ENCODE data around the gene ABCG2.
"Not testable (repeated sequence)": the region's sequence is repeated elsewhere in the genome, so short reads cannot be mapped to it uniquely, and the experiment has no call there.

Gene ABCG2

DNA sequence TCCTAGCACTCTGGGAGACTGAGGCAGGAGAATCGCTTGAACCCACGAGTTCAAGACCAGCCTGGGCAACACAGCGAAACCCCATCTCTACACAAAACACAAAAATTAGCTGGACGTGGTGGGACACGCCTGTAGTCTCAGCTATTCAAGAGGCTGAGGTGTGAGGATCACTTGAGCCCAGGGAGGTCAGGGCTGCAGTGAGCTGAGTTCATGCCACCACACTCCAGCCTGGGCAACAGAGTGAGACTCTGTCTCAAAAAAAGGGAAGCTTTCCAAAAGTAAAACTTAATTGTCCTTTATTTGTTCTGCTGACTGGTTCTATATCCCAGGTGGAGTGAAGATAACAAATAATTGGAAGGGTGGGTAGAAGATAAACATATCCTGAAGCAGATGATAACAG, 45.6 kb downstream of the ABCG2 start:
- DNase-seq (ENCODE audit: low spot score), result no peak

- DNase-seq (ENCODE audit: low spot score), result no peak
Measured at GRCh38 chr4:88110826-88111225, 47.6 kb downstream of the ABCG2 start.

DNA sequence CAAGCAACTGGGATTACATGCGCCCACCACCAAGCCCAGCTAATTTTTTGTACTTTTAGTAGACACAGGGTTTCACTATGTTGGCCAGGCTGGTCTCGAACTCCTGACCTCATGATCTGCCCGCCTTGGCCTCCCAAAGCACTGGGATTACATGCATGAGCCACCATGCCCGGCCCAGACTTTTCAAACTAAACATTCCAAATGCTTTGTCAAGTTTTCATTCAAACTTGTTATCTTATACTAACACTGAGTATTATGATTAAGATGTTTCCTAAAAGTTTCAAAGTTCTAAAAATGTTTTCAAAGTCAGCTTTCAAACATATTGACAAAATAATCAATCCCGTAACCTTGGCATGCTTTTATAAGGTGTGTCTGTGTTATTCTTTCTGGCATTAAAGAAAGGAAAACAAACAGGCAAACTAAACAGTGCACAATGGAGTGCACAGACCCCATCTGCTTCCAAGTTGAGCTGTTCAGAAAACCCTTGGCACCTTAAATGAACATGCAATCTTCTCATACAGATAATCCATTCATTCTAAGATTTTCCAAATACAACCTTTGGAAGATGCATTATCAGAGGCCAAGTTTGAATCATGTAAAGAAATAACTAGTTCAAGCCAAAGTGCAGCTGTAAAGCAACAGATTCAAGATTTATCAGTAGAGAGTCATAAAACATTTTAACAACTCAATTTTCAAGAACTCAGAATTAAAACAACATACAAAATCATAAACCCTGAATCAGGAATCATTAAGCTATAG, 49.1 kb downstream of the ABCG2 start:
- no peak for DNase-seq (ENCODE audit: low spot score)

DNA sequence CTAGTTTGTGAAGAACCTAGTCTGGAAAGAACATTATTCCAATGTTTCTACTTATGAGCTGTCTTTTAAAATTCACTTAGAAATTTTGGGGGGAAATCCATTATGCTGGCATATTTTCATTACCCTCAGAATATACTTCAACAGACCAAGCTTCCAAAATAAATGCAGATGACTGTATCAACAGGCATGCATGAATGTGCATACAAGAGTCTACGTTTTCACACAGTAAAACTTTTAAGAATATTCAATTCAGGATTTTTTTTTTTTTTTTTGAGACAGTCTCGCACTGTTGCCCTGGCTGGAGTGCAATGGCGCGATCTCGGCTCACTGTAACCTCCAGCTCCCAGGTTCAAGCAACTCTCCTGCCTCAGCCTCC, 49.7 kb downstream of the ABCG2 start:
- DNase-seq (ENCODE audit: low spot score), result no peak

DNA sequence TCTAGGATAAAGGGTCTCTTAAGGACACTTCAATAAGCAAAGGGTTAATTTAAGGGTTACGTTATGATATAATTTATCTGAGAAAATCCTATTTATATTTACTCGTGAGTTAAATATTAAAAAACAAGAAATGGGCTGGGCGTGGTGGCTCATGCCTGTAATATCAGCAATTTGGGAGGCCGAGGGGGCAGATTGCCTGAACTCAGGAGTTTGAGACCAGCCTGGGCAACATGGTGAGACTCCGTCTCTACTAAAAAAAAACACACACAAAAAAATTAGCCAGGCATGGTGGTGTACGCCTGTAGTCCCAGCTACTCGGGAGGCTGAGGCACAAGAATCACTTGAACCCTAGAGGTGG, 50.4 kb downstream of the ABCG2 start:
- not testable (repeated sequence) for DNase-seq (ENCODE audit: low spot score)

DNA sequence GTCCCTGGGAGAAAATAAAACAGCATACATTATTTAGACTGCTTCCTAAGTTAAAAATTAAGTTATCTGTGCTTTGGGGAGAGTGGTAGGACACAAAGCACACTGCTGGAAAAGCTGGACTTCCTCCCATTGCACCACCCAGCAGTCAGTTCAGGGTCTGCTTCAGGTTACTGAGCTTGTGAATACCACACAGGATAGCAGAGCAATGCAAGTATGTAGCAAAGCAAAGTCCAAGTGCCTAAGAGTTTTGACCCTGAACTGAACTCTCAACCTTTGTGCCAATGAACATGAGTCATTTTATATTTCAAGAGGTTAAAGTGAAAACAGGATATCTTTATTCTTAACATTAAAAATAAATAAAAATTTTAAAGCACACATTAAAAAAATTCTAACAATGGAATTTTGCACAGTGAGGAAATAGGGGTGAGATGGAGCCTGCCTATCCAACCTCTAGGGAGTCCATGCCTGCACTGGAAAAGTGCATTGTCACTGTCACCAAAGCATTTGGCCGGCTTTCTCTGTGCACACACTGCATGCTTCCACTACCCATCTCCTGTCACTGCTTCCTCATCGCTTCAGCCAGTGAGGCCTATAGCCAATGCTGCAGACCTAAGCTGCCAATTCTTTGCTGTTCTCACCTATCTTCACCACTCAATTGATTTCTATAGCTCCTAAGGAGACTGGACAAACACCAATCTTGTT, 50.9 kb downstream of the ABCG2 start:
- DNase-seq (ENCODE audit: low spot score), result no peak

DNA sequence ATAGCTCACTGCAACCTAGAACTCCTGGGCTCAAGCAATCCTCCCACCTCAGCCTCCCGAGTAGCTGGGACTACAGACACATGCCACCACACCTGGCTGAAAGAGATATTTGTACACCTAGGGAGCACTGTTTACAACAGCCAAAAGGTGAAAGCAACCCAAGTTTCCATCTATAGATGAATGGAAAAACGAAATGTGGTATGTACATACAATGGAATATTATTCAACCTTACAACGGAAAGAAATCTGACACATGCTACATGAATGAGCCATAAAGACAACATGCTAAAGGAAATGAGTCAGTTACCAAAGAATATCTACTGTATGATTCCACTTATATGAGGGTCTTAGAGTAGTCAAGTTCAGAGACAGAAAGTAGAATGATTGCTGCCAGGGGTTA, 52.2 kb downstream of the ABCG2 start:
- DNase-seq (ENCODE audit: low spot score), result no peak

DNA sequence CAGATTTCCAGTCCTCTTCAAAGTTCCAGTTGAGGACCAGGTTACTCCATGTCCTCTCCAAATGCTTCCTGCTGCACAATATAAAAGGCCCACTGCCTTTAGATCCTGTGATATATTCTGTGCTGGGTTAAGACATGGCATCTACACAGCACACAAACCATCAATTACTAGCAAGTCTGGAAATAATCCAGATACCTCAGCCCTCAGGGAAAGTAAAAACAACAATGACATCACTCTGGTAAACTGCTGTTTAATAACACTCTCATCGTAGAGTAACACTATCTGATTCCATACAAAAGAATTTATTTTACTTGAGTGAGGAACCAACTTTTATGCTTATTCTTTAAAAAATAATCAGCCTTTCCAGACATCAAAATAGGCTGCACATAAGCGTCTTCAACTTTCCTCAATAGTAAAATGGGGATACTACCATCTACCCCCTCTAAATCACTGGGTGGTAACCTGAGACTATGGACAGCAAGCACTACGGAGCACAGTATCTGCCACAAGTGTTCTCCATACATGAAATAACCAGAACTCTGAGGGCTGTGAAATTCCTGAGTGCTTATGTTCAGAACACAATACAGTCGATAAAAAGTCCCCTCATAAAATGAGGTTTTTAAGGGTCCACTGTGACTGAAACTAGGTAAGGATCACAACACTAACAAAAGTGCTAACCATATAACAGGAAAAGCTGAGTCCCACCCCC, 53.4 kb downstream of the ABCG2 start:
- peak; percentile 52 for DNase-seq (ENCODE audit: low spot score)

DNA sequence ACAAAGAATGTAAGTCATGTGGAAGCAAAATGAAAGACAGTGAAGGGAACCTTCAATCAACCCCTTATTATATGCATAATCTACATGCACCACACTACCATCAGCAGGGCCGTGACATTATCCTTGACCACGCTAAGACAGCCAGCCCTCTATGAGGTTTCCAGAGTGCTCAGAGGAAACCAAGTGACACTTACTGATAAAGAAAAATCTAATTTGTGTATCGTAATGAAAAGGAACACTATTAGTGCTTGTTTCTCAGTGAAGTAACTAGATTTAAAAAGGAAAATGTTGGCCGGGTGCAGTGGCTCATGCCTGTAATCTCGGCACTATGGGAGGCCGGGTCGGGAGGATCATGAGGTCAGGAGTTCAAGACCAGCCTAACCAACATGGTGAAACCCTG, 56.4 kb downstream of the ABCG2 start:
- no peak for DNase-seq (ENCODE audit: low spot score)

- no peak for DNase-seq (ENCODE audit: low spot score)
Measured at GRCh38 chr4:88101165-88101564, 57.3 kb downstream of the ABCG2 start.

- no peak for DNase-seq (ENCODE audit: low spot score)
Measured at GRCh38 chr4:88098993-88099752, 59.3 kb downstream of the ABCG2 start.

DNA sequence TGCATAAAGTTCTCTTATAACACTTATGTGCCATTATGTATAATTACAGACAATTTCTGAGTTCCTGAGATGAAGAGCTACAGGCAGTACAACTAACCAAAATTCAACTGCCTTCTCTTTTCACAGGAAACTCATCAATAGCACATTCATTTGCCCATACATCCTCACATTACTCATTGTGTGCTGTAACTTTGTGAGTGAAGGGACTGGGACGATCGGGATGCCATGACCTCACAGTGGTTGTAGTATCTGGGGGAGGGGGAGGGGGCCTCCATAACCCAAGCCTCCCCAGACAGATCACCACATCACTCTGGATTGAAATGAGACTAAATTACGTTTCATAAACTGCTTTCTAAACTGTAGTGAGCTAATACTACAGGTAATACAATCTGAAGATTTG, 60.7 kb downstream of the ABCG2 start:
- DNase-seq (ENCODE audit: low spot score), result no peak

- no peak for DNase-seq (ENCODE audit: low spot score)
Measured at GRCh38 chr4:88097301-88097700, 61.1 kb downstream of the ABCG2 start.

DNA sequence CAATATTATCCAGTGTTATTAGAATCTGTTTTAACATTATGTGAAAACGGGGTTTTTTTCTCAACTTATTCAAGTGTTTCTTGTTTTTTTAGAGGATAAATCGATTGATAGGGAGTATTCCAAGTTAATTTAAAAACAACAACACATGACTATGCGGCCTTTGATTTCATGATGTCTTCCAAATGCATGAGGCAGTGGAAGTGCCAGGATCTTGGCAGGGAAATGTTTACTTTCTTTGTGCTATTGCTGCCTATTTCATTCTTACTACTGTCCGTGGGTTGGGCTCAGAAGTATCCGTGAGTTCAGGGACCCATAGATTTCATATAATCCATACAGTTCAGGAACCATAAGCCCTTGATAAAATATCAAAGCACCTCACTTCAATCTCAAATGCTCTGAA, 64.6 kb downstream of the ABCG2 start:
- DNase-seq (ENCODE audit: low spot score), result no peak

- no peak for DNase-seq (ENCODE audit: low spot score)
Measured at GRCh38 chr4:88091378-88091777, 67.1 kb downstream of the ABCG2 start.

DNA sequence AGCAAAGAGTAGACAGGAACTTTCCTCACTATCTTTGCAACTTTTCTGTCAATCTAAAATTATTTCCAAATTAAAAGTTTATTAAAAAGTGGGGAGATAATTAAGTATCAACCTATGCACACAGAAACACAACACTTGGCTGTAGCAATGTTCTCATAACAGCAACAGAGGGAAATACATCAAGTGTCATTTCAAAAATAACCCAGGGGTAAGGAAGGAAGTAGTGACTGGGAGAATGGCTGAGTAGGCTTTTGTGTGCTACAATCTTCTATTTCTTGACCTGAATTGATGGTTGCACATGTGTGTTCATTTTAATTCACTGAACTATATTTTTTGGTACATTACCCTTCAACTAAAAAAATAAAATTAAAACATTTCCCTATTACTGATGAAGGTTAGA, 67.5 kb downstream of the ABCG2 start:
- DNase-seq (ENCODE audit: low spot score), result no peak

- DNase-seq (ENCODE audit: low spot score), result no peak
Measured at GRCh38 chr4:88087004-88087403, 71.4 kb downstream of the ABCG2 start.

- no peak for DNase-seq (ENCODE audit: low spot score)
Measured at GRCh38 chr4:88080626-88081025, 77.8 kb downstream of the ABCG2 start.

DNA sequence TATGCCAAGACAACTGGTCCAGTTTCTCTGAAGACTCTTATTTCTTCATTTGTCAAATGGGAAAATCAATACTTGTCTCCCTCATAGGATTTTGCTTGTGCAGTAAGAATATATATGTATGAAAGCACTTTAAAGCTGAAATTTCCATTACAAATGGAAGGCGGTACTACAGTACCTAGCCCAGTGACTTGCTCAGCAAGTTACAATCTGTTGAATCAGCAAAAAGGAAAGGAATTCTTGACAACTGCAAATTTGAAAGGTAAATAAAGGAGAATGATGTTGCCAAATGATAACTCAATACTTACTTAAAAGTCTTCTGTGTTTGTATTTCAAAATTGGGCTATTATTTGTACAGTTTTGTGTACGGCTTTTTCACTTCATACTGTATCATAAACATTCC, 79.9 kb downstream of the ABCG2 start:
- no peak for DNase-seq (ENCODE audit: low spot score)

GRCh38 chr4:88077911-88078524, 80.4 kb downstream of the ABCG2 start:
- DNase-seq (ENCODE audit: low spot score), result no peak

DNA sequence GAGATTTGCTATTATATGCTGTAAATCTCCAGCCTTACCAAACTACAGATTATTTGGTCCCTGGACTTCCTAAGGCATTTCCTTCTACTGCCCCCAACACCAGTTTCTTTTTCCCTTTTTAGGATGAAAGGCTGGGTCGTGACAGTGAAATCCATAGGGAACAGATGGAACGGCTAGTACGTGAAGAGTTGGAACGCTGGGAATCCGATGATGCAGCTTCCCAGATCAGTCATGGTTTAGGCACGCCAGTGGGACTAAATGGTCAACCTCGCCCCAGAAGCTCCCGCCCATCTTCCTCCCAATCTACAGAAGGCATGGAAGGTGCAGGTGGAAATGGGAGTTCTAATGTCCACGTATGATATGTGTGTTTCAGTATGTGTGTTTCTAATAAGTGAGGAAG, 83.1 kb downstream of the ABCG2 start:
- DNase-seq (ENCODE audit: low spot score), result no peak

- DNase-seq (ENCODE audit: low spot score), result no peak
Measured at GRCh38 chr4:88070031-88070430, 88.4 kb downstream of the ABCG2 start.
